ENCODE measurements around the gene DLX2. TPM values are rescaled to one million over a fixed set of nuclear protein-coding genes. Genes with fewer than 3 reads are reported as not detected.
"Not testable (repeated sequence)": the region's sequence is repeated elsewhere in the genome, so short reads cannot be mapped to it uniquely, and the experiment has no call there.

Gene DLX2
- total RNA-seq, 1 donor from 2014 or later: 0.14 TPM

GRCh38 chr2:172119089-172119488 lies 16.4 kb upstream of the DLX2 start:
- H3K27ac Mint-ChIP-seq: no peak overlapping the region
- H3K4me3 Mint-ChIP-seq (ENCODE audit: low read depth): no peak overlapping the region
- no peak for DNase-seq (ENCODE audit: low spot score)
- no peaks in the 10 kb centered on the region for H3K4me1 Mint-ChIP-seq (ENCODE audit: low read depth)
- intact Hi-C loops (cut with micrococcal nuclease): no loop called here
- H3K27me3 Mint-ChIP-seq (ENCODE audit: low read depth): peaks cover 22% of the 10 kb centered on the region
- no peaks in the 10 kb centered on the region for H3K36me3 Mint-ChIP-seq (ENCODE audit: low read depth)
- no peaks in the 10 kb centered on the region for H3K9me3 Mint-ChIP-seq

DNA sequence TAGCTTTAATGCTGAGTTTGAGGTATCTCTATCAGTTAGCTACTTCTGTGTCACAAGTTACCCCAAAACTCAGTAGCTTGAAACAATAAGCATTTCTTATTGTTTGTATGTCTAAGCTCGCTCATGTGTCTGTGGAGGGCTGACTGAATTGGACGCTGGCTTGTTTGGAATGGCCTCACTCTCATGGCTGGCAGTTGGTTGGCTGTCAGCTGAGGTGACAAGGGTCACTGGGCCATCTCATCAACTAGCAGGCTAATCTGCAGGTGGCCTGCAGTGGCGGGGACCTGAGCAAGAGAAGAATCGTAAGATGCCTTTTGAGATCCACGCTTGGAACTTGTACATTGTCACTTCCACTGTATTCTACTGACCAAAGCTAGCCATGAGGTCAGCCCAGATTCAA lies 13.4 kb upstream of the DLX2 start:
- no peak for DNase-seq (ENCODE audit: low spot score)
- H3K4me3 Mint-ChIP-seq (ENCODE audit: low read depth): no peak overlapping the region
- no peaks in the 10 kb centered on the region for H3K4me1 Mint-ChIP-seq (ENCODE audit: low read depth)
- peaks cover 31% of the 10 kb centered on the region for H3K27me3 Mint-ChIP-seq (ENCODE audit: low read depth)
- no peak overlapping the region for H3K27ac Mint-ChIP-seq
- H3K36me3 Mint-ChIP-seq (ENCODE audit: low read depth): no peaks in the 10 kb centered on the region
- no peaks in the 10 kb centered on the region for H3K9me3 Mint-ChIP-seq
- intact Hi-C loops (cut with micrococcal nuclease): no loop called here

DNA sequence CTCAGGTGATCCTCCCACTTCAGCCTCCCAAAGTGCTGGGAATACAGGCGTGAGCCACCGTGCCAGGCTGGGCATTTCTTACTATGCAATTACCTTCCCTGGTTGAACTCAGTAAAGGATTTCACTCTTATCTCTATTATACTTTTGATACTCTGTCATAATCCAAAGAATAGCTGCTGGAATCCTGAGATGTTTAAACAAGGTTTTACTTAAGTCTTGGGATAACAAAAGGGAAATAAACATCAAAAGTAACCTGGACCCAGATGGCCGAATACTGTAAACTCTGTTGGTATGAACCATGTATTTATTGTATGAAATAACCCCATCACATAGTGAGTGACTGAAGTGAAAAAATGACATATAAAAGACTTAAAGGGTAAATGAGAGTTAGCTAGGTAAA lies 11.9 kb upstream of the DLX2 start:
- no peaks in the 10 kb centered on the region for H3K9me3 Mint-ChIP-seq
- H3K27ac Mint-ChIP-seq: no peak overlapping the region
- intact Hi-C loops (cut with micrococcal nuclease): no loop called here
- H3K36me3 Mint-ChIP-seq (ENCODE audit: low read depth): no peaks in the 10 kb centered on the region
- H3K27me3 Mint-ChIP-seq (ENCODE audit: low read depth): peaks cover 34% of the 10 kb centered on the region
- no peak for DNase-seq (ENCODE audit: low spot score)
- no peaks in the 10 kb centered on the region for H3K4me1 Mint-ChIP-seq (ENCODE audit: low read depth)
- H3K4me3 Mint-ChIP-seq (ENCODE audit: low read depth): no peak overlapping the region

GRCh38 chr2:172114176-172114575 lies 11.5 kb upstream of the DLX2 start:
- DNase-seq (ENCODE audit: low spot score); intact Hi-C loops (cut with micrococcal nuclease); H3K4me1 Mint-ChIP-seq (ENCODE audit: low read depth); H3K9me3 Mint-ChIP-seq; H3K27ac Mint-ChIP-seq; H3K4me3 Mint-ChIP-seq (ENCODE audit: low read depth); H3K36me3 Mint-ChIP-seq (ENCODE audit: low read depth): not testable (repeated sequence)
- peaks cover 38% of the 10 kb centered on the region for H3K27me3 Mint-ChIP-seq (ENCODE audit: low read depth)

DNA sequence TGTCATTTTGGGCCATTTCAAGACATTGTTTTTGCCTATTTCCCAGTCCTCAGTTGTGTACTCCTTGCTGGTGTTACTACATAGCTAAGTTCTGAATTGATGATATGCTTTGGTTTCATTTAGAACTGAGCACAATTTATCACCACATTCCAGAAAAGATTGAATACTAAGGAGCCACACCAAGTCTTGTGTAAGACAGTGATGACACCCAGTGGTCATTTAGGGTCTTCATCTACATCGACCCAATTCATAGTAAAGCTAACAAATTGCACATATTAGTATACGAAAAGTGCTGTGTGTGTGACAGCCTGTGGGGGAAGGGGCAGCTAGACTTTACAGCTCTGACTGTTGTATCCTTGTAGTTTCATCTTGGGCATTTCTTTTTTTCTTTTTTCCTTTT lies 10.9 kb upstream of the DLX2 start:
- H3K9me3 Mint-ChIP-seq: no peaks in the 10 kb centered on the region
- H3K36me3 Mint-ChIP-seq (ENCODE audit: low read depth): no peaks in the 10 kb centered on the region
- no peak overlapping the region for H3K4me3 Mint-ChIP-seq (ENCODE audit: low read depth)
- intact Hi-C loops (cut with micrococcal nuclease): no loop called here
- H3K4me1 Mint-ChIP-seq (ENCODE audit: low read depth): no peaks in the 10 kb centered on the region
- no peak overlapping the region for H3K27ac Mint-ChIP-seq
- no peak for DNase-seq (ENCODE audit: low spot score)
- H3K27me3 Mint-ChIP-seq (ENCODE audit: low read depth): peaks cover 37% of the 10 kb centered on the region

- no peak overlapping the region for H3K27ac Mint-ChIP-seq
- peaks cover 12% of the 10 kb centered on the region for H3K4me1 Mint-ChIP-seq (ENCODE audit: low read depth)
- no peak for DNase-seq (ENCODE audit: low spot score)
- no peaks in the 10 kb centered on the region for H3K9me3 Mint-ChIP-seq
- no peak overlapping the region for H3K4me3 Mint-ChIP-seq (ENCODE audit: low read depth)
- no peaks in the 10 kb centered on the region for H3K36me3 Mint-ChIP-seq (ENCODE audit: low read depth)
- H3K27me3 Mint-ChIP-seq (ENCODE audit: low read depth): peaks cover 58% of the 10 kb centered on the region
- intact Hi-C loops (cut with micrococcal nuclease): no loop called here
Observed at GRCh38 chr2:172109988-172110811, 7.5 kb upstream of the DLX2 start.

GRCh38 chr2:172109256-172109987 lies 6.7 kb upstream of the DLX2 start:
- Mint-ChIP-seq H3K27me3 (ENCODE audit: low read depth) (peaks cover 57% of the 10 kb centered on the region), H3K4me3 (ENCODE audit: low read depth) (no peak overlapping the region), H3K36me3 (ENCODE audit: low read depth) (no peaks in the 10 kb centered on the region), H3K27ac (no peak overlapping the region), H3K9me3 (no peaks in the 10 kb centered on the region), H3K4me1 (ENCODE audit: low read depth) (peaks cover 14% of the 10 kb centered on the region)
- intact Hi-C loops (cut with micrococcal nuclease): no loop called here
- DNase-seq (ENCODE audit: low spot score): no peak

- no peak overlapping the region for H3K4me3 Mint-ChIP-seq (ENCODE audit: low read depth)
- H3K27me3 Mint-ChIP-seq (ENCODE audit: low read depth): peaks cover 63% of the 10 kb centered on the region
- no peak overlapping the region for H3K27ac Mint-ChIP-seq
- intact Hi-C loops (cut with micrococcal nuclease): no loop called here
- H3K9me3 Mint-ChIP-seq: no peaks in the 10 kb centered on the region
- DNase-seq (ENCODE audit: low spot score): no peak
- peaks cover 21% of the 10 kb centered on the region for H3K4me1 Mint-ChIP-seq (ENCODE audit: low read depth)
- no peaks in the 10 kb centered on the region for H3K36me3 Mint-ChIP-seq (ENCODE audit: low read depth)
Observed at GRCh38 chr2:172108587-172108930, 5.9 kb upstream of the DLX2 start.

GRCh38 chr2:172107690-172108586 lies 5.2 kb upstream of the DLX2 start:
- H3K36me3 Mint-ChIP-seq (ENCODE audit: low read depth): no peaks in the 10 kb centered on the region
- no peak overlapping the region for H3K4me3 Mint-ChIP-seq (ENCODE audit: low read depth)
- H3K27me3 Mint-ChIP-seq (ENCODE audit: low read depth): peaks cover 65% of the 10 kb centered on the region
- no peak for DNase-seq (ENCODE audit: low spot score)
- H3K9me3 Mint-ChIP-seq: no peaks in the 10 kb centered on the region
- peaks cover 27% of the 10 kb centered on the region for H3K4me1 Mint-ChIP-seq (ENCODE audit: low read depth)
- intact Hi-C loops (cut with micrococcal nuclease): no loop called here
- no peak overlapping the region for H3K27ac Mint-ChIP-seq

DNA sequence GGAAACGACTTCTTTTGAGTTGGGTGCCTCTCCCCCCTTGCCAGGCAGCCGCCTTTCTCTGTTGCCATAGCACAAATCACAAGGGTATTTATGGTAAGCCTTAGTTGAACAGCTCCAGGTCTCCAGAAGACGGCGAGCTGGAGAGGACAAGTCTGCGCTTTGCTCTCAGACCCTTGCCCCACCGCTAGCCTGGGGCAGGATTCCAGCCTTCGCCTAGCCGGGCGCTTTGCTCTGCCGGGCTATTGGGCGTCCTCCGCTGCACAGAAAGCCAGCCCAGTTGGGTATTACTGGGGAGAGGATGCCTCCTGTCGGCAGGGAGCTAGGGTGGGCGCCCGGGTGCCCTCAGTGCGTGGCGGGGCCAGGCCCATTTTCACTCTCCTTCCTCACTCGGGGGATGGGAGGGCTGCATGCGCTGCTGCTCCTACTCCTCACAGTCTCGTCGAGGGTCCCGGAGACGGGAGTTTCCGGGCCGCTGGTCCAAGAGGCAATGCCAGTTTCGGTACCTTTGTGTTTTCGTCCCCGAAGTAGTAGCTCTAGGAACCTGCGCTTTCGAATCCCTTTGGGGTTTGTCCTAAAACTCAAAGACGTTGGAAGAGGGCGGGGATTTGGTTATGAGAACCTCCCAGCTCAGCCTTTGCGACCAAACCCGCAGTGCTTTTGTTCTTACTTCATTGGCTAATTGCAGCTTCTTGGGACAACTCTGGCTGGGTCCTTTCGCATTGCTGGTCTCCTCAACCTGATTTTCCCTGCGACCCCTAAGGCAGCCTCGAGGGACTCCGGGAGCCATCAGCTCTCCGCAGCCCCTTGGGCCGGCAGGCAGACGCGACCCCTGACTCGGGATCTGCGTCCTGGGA lies 3.6 kb upstream of the DLX2 start:
- Mint-ChIP-seq H3K9me3 (no peaks in the 10 kb centered on the region), H3K27ac (no peak overlapping the region), H3K4me1 (ENCODE audit: low read depth) (peaks cover 37% of the 10 kb centered on the region), H3K36me3 (ENCODE audit: low read depth) (no peaks in the 10 kb centered on the region), H3K27me3 (ENCODE audit: low read depth) (peaks cover 72% of the 10 kb centered on the region), H3K4me3 (ENCODE audit: low read depth) (peak overlapping the region; percentile 49)
- intact Hi-C loops (cut with micrococcal nuclease): no loop called here
- DNase-seq (ENCODE audit: low spot score): peak; percentile 28

DNA sequence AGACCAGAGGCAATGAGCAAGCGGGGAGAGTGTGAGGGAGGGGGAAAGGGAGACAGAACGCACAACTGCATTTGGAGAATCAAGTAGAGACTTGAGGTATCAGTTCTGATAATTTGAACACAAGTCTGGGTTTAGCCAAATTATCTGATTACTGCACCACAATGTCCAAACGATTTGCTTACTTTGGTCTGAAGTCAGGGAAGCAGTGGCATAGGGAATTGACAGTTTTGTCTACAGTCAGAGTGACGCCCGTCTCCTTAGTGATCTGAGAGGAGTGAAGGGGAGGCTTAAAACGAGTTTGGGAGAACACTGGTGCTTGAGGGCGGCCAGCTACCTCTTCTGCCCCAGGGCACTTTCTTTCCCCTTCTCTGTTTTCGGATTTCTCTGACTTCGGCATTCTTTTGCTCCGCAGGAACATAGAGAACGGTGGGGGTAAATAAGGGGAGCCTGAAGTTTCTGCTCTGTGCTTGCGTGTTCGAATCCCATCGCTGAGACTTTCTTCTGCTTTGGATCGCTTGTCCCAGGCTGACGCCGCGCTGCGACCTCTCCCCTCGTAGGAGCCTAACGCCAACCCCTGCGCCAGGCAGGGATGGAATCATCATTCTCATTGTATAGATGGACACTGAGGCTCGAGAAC lies 2.9 kb upstream of the DLX2 start:
- H3K4me3 Mint-ChIP-seq (ENCODE audit: low read depth): peak overlapping the region; percentile 17
- no peak overlapping the region for H3K27ac Mint-ChIP-seq
- peaks cover 42% of the 10 kb centered on the region for H3K4me1 Mint-ChIP-seq (ENCODE audit: low read depth)
- no peaks in the 10 kb centered on the region for H3K9me3 Mint-ChIP-seq
- H3K27me3 Mint-ChIP-seq (ENCODE audit: low read depth): peaks cover 74% of the 10 kb centered on the region
- H3K36me3 Mint-ChIP-seq (ENCODE audit: low read depth): no peaks in the 10 kb centered on the region
- no peak for DNase-seq (ENCODE audit: low spot score)
- intact Hi-C loops (cut with micrococcal nuclease): loop anchor here (2.0 kb wide), 2 partner anchors 357 to 399 kb away; no protein-coding TSS in a partner anchor

All from activated T-helper 2 cell treated with anti-CD3 and anti-CD28 coated beads, Interferon-gamma antibody, Interleukin-2, Interleukin-4, amounts not matched to agents 10 μg/mL and 5 μg/mL and 100 μg/mL, durations not matched to agents 14 hours and 24 hours and 36 hours (primary cell).